PC-9 (cell line): Measurements from ENCODE around the gene EVC. TPM values are rescaled to one million over a fixed set of nuclear protein-coding genes. Genes with fewer than 3 reads are reported as not detected.

Experiments used
- BruUV-seq: library from RNA; stranded (reverse); fragments of 400-500 nt; replicated peaks from 2 replicates; lab custom pipeline; 2021; lab: Mats Ljungman, UMichigan
- CTCF ChIA-PET: fragments of 300-600 bp; sonication (Branson Sonifier 250); formaldehyde crosslinking; loops from one replicate; lab custom pipeline; 2022; ENCODE audit warnings: antibody characterized with exemption; lab: Charles Lee
- POLR2A ChIA-PET: fragments of 300-600 bp; sonication (Branson Sonifier 250); formaldehyde crosslinking; loops from one replicate; lab custom pipeline; 2022; ENCODE audit warnings: antibody characterized with exemption; ENCODE audit not compliant: unreplicated experiment; lab: Charles Lee
- DNase-seq, 2 experiments: peaks; one replicate each; pipeline versions ENCODE4 v3.0.0 to v3.0.0-alpha.2; 2015 to 2022; ENCODE audit warnings: mixed read lengths in 1 of 2
- H2AFZ ChIP-seq: fragments of 200-600 bp; sonication (generic); 2 replicates; pipeline ENCODE4 v1.8.1; 2017; ENCODE audit warnings: antibody characterized with exemption
- H3F3A ChIP-seq: fragments of 200-600 bp; sonication (generic); 2 replicates; pipeline ENCODE4 v1.8.1; 2017; ENCODE audit warnings: antibody characterized with exemption, mild to moderate bottlenecking, low read depth; ENCODE audit not compliant: insufficient read depth
- H3K27ac ChIP-seq: fragments of 200-600 bp; sonication (generic); 2 replicates; pipeline ENCODE4 v1.6.1; 2016; ENCODE audit warnings: mixed run types
- H3K27me3 ChIP-seq: fragments of 200-600 bp; sonication (generic); 2 replicates; pipeline ENCODE4 v1.6.1; 2016; ENCODE audit warnings: low read depth, mixed run types; ENCODE audit not compliant: insufficient read depth
- H3K36me3 ChIP-seq: fragments of 200-600 bp; sonication (generic); 2 replicates; pipeline ENCODE4 v1.6.1; 2016; ENCODE audit warnings: low read depth, mixed run types
- H3K4me1 ChIP-seq: fragments of 200-600 bp; sonication (generic); replicated peaks from 2 replicates; pipeline ENCODE4 v1.6.1; 2016; ENCODE audit warnings: mixed run types; ENCODE audit not compliant: insufficient read depth
- H3K4me2 ChIP-seq: fragments of 200-600 bp; sonication (generic); 2 replicates; pipeline ENCODE4 v1.6.1; 2017; ENCODE audit warnings: mixed run types
- H3K4me3 ChIP-seq: fragments of 200-600 bp; sonication (generic); 2 replicates; pipeline ENCODE4 v1.6.1; 2016; ENCODE audit warnings: mixed run types
- H3K79me2 ChIP-seq: fragments of 200-600 bp; sonication (generic); 2 replicates; pipeline ENCODE4 v1.6.1; 2017; ENCODE audit warnings: low read depth, mixed run types
- H3K9me2 ChIP-seq: fragments of 200-600 bp; sonication (generic); 2 replicates; pipeline ENCODE4 v1.8.1; 2017; ENCODE audit warnings: mild to moderate bottlenecking; ENCODE audit not compliant: insufficient read depth
- H3K9me3 ChIP-seq: fragments of 200-600 bp; sonication (generic); 2 replicates; pipeline ENCODE4 v1.8.1; 2016; ENCODE audit warnings: low read depth; ENCODE audit not compliant: insufficient read depth
- H4K20me1 ChIP-seq: fragments of 200-600 bp; sonication (generic); 2 replicates; pipeline ENCODE4 v1.8.1; 2017; ENCODE audit not compliant: insufficient read depth
- CTCF ChIP-seq: fragments of 200-600 bp; sonication (generic); conservative IDR thresholded peaks from 2 replicates; pipeline ENCODE4 v1.6.1; 2017; ENCODE audit warnings: mixed run types, antibody characterized with exemption, mild to moderate bottlenecking, moderate library complexity
- EZH2 ChIP-seq: fragments of 200-600 bp; sonication (generic); IDR thresholded peaks from 2 replicates; pipeline ENCODE4 v1.8.0; 2017; ENCODE audit warnings: antibody characterized with exemption, low read depth
- intact Hi-C: fragments of 100-400 bp; cut with micrococcal nuclease; formaldehyde crosslinking; loops from one replicate; pipeline ENCODE4 v1.10.0; 2022; ENCODE audit not compliant: unreplicated experiment
- total RNA-seq: library from RNA; stranded (reverse); gene quantifications from 2 replicates; pipeline ENCODE4 v1.2.3, GENCODE V29; 2021

EVC gene
- total RNA-seq, 1 experiment from 2014 or later: 14.0 TPM

GRCh38 chr4:5686338-5686737, 24.7 kb upstream of the EVC start:
- Histone ChIP-seq H2AFZ (no peak overlapping the region), H3K4me1 (no peaks in the 10 kb centered on the region), H3K9me3 (no peaks in the 10 kb centered on the region), H3F3A (no peaks in the 10 kb centered on the region), H3K36me3 (no peaks in the 10 kb centered on the region), H3K4me3 (no peak overlapping the region), H3K4me2 (no peak overlapping the region), H4K20me1 (no peaks in the 10 kb centered on the region), H3K27me3 (peaks cover 4% of the 10 kb centered on the region; the same call in 1 of the 2 replicates), H3K9me2 (no peaks in the 10 kb centered on the region), H3K27ac (no peak overlapping the region), H3K79me2 (no peaks in the 10 kb centered on the region)
- POLR2A ChIA-PET: no interaction called here
- CTCF ChIA-PET: no interaction called here
- intact Hi-C loops: no loop called here
- TF ChIP-seq EZH2 (no peak), CTCF (no peak)
- no TSS peak for BruUV-seq
- DNase-seq: no peak

- H3K27ac ChIP-seq: no peak overlapping the region
- H2AFZ ChIP-seq: no peak overlapping the region
- H3K36me3 ChIP-seq: no peaks in the 10 kb centered on the region
- H3K4me2 ChIP-seq: no peak overlapping the region
- peaks cover 4% of the 10 kb centered on the region; the same call in 1 of the 2 replicates for H3K27me3 ChIP-seq
- H3K9me3 ChIP-seq: no peaks in the 10 kb centered on the region
- H3K79me2 ChIP-seq: no peaks in the 10 kb centered on the region
- DNase-seq: no peak
- H3K9me2 ChIP-seq: no peaks in the 10 kb centered on the region
- no TSS peak for BruUV-seq
- H3K4me3 ChIP-seq: no peak overlapping the region
- no peaks in the 10 kb centered on the region for H3F3A ChIP-seq
- intact Hi-C loops: no loop called here
- H3K4me1 ChIP-seq: no peaks in the 10 kb centered on the region
- ChIA-PET CTCF (no interaction called here), POLR2A (no interaction called here)
- TF ChIP-seq EZH2 (no peak), CTCF (no peak)
- H4K20me1 ChIP-seq: no peaks in the 10 kb centered on the region
Measured at GRCh38 chr4:5689065-5689464, 21.9 kb upstream of the EVC start.

GRCh38 chr4:5691491-5692132, 19.4 kb upstream of the EVC start:
- TF ChIP-seq EZH2 (no peak), CTCF (no peak)
- POLR2A ChIA-PET: no interaction called here
- Histone ChIP-seq H3K9me2 (no peaks in the 10 kb centered on the region), H3F3A (no peaks in the 10 kb centered on the region), H3K9me3 (no peaks in the 10 kb centered on the region), H3K4me1 (no peaks in the 10 kb centered on the region), H4K20me1 (no peaks in the 10 kb centered on the region), H3K27me3 (peaks cover 4% of the 10 kb centered on the region; the same call in 1 of the 2 replicates), H3K4me2 (no peak overlapping the region), H3K4me3 (no peak overlapping the region), H3K27ac (no peak overlapping the region), H3K36me3 (no peaks in the 10 kb centered on the region), H2AFZ (no peak overlapping the region), H3K79me2 (no peaks in the 10 kb centered on the region)
- CTCF ChIA-PET: no interaction called here
- BruUV-seq: no TSS peak
- intact Hi-C loops: no loop called here
- DNase-seq: no peak
